GM19397 (cell line): ENCODE results near the gene TRIP12.
A peak's percentile ranks its signal among the peaks of the same experiment; 100 is the strongest.
"Not testable (repeated sequence)": the region's sequence is repeated elsewhere in the genome, so short reads cannot be mapped to it uniquely, and the experiment has no call there.

Experiments used
- ATAC-seq: cut with Tn5 transposase; IDR thresholded peaks from one replicate; pipeline ENCODE4 v1.9.1; 2021; ENCODE audit warnings: mild to moderate bottlenecking, moderate library complexity; ENCODE audit not compliant: unreplicated experiment

TRIP12 gene

GRCh38 chr2:229921101-229921891, 513 bp downstream of the TRIP12 start:
- ATAC-seq: peak; percentile 22

- no peak for ATAC-seq
These were observed 1.7 kb downstream of the TRIP12 start for GRCh38 chr2:229920011-229920641.

- no peak for ATAC-seq
These were observed 4.0 kb downstream of the TRIP12 start for GRCh38 chr2:229917793-229918192.

- no peak for ATAC-seq
These were observed 7.6 kb downstream of the TRIP12 start for GRCh38 chr2:229914171-229914570.

GRCh38 chr2:229910832-229911412, 10.9 kb downstream of the TRIP12 start:
- ATAC-seq: peak; percentile 65

- peak; percentile 18 for ATAC-seq
These were observed 11.5 kb downstream of the TRIP12 start for GRCh38 chr2:229910147-229910831.

- no peak for ATAC-seq
These were observed 12.7 kb downstream of the TRIP12 start for GRCh38 chr2:229909090-229909489.

- no peak for ATAC-seq
These were observed 16.2 kb downstream of the TRIP12 start for GRCh38 chr2:229905601-229906000.

GRCh38 chr2:229903037-229903436, 18.8 kb downstream of the TRIP12 start:
- no peak for ATAC-seq

GRCh38 chr2:229901819-229902218, 20.0 kb downstream of the TRIP12 start:
- ATAC-seq: no peak

- ATAC-seq: not testable (repeated sequence)
These were observed 21.3 kb downstream of the TRIP12 start for GRCh38 chr2:229900514-229900913.

GRCh38 chr2:229900012-229900411, 21.8 kb downstream of the TRIP12 start:
- ATAC-seq: no peak

- ATAC-seq: no peak
These were observed 22.2 kb downstream of the TRIP12 start for GRCh38 chr2:229899604-229900003.

GRCh38 chr2:229896857-229897256, 25.0 kb downstream of the TRIP12 start:
- no peak for ATAC-seq

GRCh38 chr2:229889023-229889422, 32.8 kb downstream of the TRIP12 start:
- ATAC-seq: no peak

GRCh38 chr2:229888031-229888430, 33.8 kb downstream of the TRIP12 start:
- no peak for ATAC-seq

GRCh38 chr2:229887441-229887840, 34.4 kb downstream of the TRIP12 start:
- ATAC-seq: no peak

GRCh38 chr2:229884775-229885699, 36.8 kb downstream of the TRIP12 start:
- no peak for ATAC-seq

GRCh38 chr2:229882583-229882982, 39.2 kb downstream of the TRIP12 start:
- ATAC-seq: no peak

- no peak for ATAC-seq
These were observed 40.8 kb downstream of the TRIP12 start for GRCh38 chr2:229880892-229881586.
